GM18909 (cell line): ENCODE results near the gene NR1H4.
"Not testable (repeated sequence)": the region's sequence is repeated elsewhere in the genome, so short reads cannot be mapped to it uniquely, and the experiment has no call there.

Experiments
- ATAC-seq: cut with Tn5 transposase; IDR thresholded peaks from one replicate; pipeline ENCODE4 v1.9.1; 2021; ENCODE audit warnings: mild to moderate bottlenecking; ENCODE audit not compliant: unreplicated experiment, poor library complexity

The NR1H4 gene

GRCh38 chr12:100473716-100474150, at the start of gene NR1H4:
NR1H4 (plus strand) TSS chr12:100473866; CDS start chr12:100493324, 19,458 bp downstream.
- ATAC-seq = no peak

DNA sequence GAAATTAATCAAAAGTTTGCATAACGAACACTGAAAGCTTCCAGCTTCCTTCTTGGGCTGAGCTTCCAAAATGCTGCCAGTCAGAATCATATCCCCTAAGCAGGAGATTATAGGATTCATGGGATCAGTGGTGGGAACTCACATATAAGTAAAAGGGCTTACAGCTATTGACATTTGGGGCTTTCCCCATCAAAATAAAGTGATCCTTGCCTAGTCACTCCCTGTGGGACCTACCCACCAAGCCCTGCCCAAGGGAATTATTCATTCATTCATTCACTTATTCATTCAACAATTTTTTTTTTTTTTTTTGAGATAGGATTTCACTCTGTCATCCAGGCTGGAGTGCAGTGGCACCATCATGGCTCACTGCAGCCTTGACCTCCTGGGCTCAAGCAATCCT, 47.5 kb upstream of the NR1H4 start:
- no peak for ATAC-seq

DNA sequence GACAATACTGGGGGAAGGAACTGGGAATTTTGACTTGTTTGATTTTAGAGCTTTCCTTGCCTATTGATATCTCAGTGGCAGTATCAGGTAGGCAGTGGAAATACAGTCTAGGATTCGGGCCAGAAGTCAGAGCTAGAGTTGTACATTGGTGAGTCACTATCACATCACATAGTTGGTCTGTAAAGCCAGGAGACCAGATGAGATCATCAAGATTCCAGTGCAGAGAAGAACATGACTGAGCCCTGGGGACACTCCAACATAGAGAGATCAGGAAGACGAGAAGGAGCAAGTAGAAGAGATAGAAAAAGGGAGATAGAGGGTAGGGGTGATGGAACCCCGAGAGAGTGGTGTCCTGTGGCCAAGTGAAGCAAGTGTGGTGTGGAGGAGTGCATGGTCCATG, 46.6 kb upstream of the NR1H4 start:
- no peak for ATAC-seq

DNA sequence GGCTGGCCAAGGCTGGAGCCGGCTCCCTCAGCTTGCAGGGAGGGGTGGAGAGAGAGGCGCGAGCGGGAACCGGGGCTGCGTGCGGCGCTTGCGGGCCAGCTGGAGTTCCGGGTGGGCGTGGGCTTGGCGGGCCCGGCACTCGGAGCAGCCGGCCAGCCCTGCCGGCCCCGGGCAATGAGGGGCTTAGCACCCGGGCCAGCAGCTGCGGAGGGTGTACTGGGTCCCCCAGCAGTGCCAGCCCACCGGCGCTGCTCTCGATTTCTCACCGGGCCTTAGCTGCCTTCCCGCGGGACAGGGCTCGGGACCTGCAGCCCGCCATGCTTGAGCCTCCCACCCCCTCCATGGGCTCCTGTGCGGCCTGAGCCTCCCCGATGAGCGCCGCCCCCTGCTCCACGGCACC, 43.4 kb upstream of the NR1H4 start:
- ATAC-seq = not testable (repeated sequence)

DNA sequence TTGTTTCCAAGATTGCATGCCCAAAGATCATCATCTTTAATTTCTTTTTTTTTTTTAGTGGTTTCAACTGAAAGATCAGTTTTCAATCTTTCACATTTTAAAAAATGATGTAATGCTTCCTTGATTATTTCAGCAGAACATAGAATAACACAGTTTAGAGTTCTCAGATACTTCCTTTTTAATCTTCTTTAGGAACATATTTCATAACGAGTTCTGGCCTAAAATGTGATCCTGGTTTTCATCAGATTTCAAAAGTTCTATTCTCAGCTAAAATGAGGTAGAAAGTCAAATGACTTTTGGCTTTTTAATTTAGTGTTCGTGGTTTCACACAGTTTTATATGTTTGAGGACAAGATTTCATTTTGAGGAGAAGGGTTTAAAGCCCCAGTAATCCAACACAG, 40.0 kb upstream of the NR1H4 start:
- ATAC-seq = no peak

- no peak for ATAC-seq
Observed at GRCh38 chr12:100434177-100434576, 39.5 kb upstream of the NR1H4 start.

- ATAC-seq = no peak
Observed at GRCh38 chr12:100435957-100436356, 37.7 kb upstream of the NR1H4 start.

DNA sequence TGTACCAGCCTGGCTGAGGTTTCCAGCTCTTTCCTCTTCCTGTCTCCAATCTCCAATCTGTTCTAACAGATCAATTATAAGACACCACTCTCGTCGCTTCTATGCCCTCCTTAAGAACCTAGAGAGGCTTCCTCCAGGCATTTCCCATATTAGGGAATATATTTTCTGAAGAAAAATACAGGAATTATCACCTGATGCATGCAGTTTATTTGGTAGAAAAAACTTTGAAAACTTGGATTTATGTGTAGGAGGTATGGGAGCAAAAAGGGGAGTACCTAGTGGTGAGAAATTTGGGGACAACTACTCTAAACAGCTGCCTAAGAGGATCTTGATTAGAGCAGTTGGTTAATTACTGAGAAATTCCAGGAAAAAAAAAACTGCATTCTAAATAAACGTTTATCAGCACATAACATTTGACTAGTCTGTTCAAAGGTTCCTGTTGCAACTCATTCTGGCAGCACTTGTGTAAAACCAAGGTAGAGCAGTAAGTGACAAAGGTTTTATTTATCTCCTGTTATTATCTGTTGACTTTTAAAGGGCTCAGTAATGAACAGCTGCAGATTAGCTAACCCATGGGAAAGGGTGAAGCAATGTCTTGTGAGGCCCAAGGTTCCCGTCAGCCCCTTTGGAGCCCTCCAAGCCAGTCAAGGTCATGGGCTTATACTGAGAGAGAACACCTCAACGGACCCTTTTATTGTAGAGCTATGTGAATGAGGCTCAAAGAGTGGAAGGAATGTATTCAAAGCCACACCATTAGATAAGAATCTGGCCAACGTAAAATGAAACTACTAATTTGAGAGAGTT, 36.4 kb upstream of the NR1H4 start:
- no peak for ATAC-seq

DNA sequence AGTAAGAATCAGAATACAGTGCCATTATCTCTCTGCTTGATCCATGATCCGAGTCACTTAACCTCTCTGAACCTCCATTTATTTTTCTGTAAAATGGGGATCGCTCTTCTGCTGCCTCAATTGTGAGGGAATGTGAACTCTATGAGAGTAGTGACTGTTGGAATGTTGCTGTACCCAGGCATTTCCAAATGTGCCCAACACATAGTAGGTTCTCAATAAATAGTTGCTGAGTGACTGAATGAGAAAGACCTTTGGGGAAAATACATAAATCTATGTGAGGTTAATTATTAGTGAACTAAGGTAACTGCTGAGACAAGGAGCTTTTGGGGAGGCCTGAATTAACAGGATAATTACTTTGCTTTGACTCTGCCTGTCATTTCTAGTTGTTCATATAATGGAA, 33.9 kb upstream of the NR1H4 start:
- no peak for ATAC-seq

GRCh38 chr12:100442403-100442802, 31.3 kb upstream of the NR1H4 start:
- ATAC-seq = no peak

DNA sequence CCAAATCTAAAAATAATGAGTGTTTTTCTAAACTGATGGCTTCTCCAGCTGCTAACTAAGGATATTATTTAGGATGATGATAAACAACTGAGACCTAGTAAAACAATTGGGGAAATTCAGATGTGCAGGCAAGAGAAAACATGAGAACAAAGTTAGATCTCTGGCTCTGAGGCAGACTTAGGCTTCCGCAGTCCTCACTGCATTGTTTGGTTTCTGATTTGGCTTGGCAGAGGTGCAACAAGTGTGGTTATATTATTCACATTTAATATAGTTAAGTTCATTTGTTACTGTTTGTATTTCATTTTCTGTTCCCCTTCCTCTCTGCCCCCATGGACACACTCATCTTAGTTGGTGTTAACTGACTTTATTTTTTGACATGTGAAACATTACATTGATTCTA, 30.2 kb upstream of the NR1H4 start:
- ATAC-seq = no peak

DNA sequence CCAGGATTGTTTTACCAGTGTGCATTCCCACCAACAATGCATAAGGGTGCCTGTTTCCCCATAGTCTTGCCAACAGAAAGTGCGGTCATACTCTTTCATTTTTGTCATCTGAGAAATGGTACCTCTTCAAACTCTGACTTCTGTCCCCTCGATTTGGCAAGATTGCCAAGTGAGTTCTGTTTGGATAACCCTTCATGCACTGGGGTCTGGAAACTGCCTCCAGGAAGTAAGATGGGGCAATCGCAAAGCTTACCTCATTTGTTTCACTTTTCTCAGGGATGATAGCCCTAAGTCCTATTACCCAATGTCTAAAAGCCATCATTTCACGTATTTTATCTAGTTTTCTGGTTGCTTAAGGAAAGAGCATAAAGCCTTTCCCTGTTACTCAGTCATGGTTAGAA, 28.6 kb upstream of the NR1H4 start:
- ATAC-seq = no peak

DNA sequence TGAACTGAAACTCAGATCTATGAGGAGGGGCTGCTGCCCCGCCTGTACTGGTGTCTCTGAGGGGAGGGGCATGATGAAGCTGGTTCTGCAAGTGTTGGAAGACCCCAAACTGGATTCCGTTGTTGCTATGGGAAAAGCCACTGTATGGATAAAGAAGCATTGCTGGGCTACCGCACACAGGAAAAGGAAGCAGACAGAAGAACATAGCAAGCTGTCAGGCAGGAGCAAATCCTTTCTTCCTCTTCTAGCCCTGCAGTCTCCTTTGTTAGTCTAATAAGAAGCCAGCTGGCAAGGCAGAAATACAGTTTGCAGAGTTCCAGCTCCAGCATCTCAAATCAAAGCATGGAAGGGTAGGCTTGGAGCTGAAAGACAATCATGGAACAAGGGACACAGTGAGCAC, 26.3 kb upstream of the NR1H4 start:
- ATAC-seq = no peak

- ATAC-seq = no peak
Observed at GRCh38 chr12:100448656-100449055, 25.0 kb upstream of the NR1H4 start.

DNA sequence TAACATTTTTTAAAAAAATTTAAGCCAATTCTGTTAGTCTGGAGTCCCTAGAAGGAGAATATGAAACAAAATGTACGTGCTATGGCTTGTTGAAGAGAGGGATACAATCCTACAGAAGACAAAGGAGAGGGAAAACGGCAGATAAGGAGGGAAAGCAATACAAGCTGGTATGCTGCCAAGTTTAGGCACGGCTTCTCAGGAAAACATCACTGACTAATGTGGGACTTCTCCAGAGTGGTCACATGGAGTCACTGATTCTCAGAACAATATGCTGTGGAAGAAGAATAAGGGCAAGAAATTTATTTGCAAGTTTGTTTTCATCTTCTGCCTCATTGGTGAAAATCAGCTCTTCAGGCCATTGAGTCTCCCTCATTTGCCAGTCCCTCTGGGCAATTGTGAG, 22.9 kb upstream of the NR1H4 start:
- no peak for ATAC-seq

DNA sequence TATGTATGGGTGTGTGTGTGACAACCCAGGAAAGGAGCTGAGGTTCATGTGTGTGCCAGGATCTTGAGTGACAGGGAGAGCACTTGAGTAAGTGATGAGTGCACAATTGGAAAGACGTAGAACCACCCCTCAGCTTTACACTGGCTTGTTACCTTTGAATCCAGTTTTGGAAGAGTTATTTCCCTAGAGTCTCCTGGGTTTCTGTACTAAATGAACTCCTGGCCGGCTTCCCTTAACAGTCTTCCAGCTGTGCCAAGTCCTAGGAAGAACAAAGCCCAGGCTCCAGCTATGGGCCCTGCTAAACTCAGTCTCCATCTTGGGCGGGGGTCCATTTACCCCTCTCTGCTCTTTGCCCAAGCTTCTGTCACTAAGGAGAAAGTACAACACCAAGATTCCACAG, 19.7 kb upstream of the NR1H4 start:
- ATAC-seq = no peak

DNA sequence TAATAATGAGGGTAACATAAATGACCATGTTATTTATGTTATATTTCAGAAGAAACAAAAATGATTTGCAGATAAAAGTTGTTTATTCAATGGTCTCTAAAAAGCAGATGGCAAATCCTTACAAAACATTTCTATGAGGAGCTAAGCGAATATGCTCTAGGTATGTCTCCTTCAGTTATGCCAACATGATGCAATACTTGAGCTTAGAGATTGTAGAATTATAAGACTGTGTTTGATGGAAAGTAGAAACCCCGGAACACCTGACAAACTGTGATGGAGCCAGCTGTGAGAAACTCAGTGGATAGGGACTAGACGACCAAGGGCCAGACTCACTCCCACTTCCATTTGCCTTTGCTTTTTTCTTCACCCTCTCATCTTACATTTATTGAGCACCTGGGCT, 17.8 kb upstream of the NR1H4 start:
- no peak for ATAC-seq

- no peak for ATAC-seq
Observed at GRCh38 chr12:100458191-100458590, 15.5 kb upstream of the NR1H4 start.

DNA sequence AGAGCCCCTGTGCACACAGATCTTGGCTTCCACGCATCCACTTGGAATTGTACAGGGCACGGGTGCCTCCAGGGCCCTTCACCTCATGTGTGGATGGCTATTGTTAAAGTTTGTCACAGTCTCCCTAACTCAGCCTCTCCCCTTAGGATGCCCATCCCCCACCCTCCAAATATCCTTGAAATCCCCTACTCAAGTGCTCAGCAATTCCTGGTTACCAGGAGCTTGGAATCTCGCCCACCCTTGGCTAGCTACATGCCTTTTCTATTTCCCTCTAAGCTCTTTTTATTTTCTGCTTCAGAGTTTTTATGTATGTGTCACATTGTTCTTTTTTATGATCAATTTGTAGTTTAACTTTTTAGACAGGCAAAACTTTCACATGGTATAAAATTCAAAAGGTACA, 13.0 kb upstream of the NR1H4 start:
- no peak for ATAC-seq

GRCh38 chr12:100461330-100461973, 12.2 kb upstream of the NR1H4 start:
- ATAC-seq = no peak

GRCh38 chr12:100463661-100464060, 10.0 kb upstream of the NR1H4 start:
- no peak for ATAC-seq

DNA sequence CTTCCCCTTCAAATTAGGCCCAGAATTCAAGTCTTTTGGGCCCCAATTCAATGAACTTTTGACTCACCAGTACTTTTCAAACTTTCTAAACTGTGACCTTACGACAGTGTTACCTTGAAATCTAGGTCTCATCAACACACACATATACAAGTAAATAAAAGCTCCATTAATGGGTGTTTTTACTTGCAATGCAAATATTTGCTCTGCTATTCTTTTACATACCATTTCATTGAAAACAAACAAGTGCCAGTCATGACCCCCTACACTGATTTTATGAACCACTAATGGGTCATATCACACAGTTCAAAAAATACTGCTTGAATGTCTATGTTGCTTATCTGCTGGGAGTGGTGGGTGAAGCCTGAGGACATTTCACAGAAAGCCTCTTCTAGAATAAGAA, 9.1 kb upstream of the NR1H4 start:
- no peak for ATAC-seq
